Spleen (tissue), 11 donors: ENCODE data around the gene AP4B1. TPM values are rescaled to one million over a fixed set of nuclear protein-coding genes. Genes with fewer than 3 reads are reported as not detected.

Source experiments
- DNase-seq: peaks from one replicate; pipeline ENCODE4 v3.0.0-alpha.2; 2020
- H3K27ac ChIP-seq, 8 donors: fragments of 200-600 bp; sonication (generic) in 7 of 8; 1 replicate in 4 of 8; 2 replicates in 4 of 8; pipeline versions ENCODE4 v1.5.0 to v1.8.0; 2016 to 2021; ENCODE audit warnings: inconsistent platforms in 4 of 8, mild to moderate bottlenecking in 4 of 8, moderate library complexity in 1 of 8
- H3K27me3 ChIP-seq, 7 donors: fragments of 200-600 bp; sonication (generic) in 6 of 7; replicated peaks in 1 of 7; 1 replicate in 4 of 7; 2 replicates in 3 of 7; pipeline versions ENCODE4 v1.5.0 to v1.8.0; 2016 to 2021; ENCODE audit warnings: inconsistent platforms in 3 of 7, mild to moderate bottlenecking in 1 of 7
- H3K36me3 ChIP-seq, 6 donors: fragments of 200-600 bp; sonication (generic) in 5 of 6; 1 replicate in 4 of 6; 2 replicates in 2 of 6; pipeline versions ENCODE4 v1.5.0 to v1.8.0; 2016 to 2021; ENCODE audit warnings: inconsistent platforms in 2 of 6
- H3K4me1 ChIP-seq, 6 donors: fragments of 200-600 bp; sonication (generic) in 5 of 6; 1 replicate in 3 of 6; 2 replicates in 3 of 6; pipeline versions ENCODE4 v1.5.0 to v1.8.0; 2016 to 2021; ENCODE audit warnings: inconsistent platforms in 3 of 6
- H3K4me3 ChIP-seq, 8 donors: fragments of 200-600 bp; sonication (generic) in 7 of 8; 1 replicate in 4 of 8; 2 replicates in 4 of 8; pipeline versions ENCODE4 v1.5.0 to v1.8.0; 2016 to 2021; ENCODE audit warnings: inconsistent platforms in 4 of 8, mild to moderate bottlenecking in 4 of 8, moderate library complexity in 2 of 8
- H3K9me3 ChIP-seq, 8 donors: fragments of 200-600 bp; sonication (generic) in 7 of 8; 1 replicate in 4 of 8; 2 replicates in 4 of 8; pipeline versions ENCODE4 v1.5.0 to v1.8.0; 2016 to 2021; ENCODE audit warnings: inconsistent platforms in 4 of 8
- POLR2A ChIP-seq, 3 donors: fragments of 450-650 bp; IDR thresholded peaks; one replicate each; pipeline ENCODE4 v1.5.1; 2017; ENCODE audit warnings: antibody characterized with exemption in 3 of 3, mild to moderate bottlenecking in 1 of 3
- POLR2AphosphoS5 ChIP-seq, 3 donors: sonication (generic); formaldehyde crosslinking; IDR thresholded peaks; one replicate each; pipeline ENCODE4 v1.5.1; 2017; ENCODE audit warnings: antibody characterized with exemption in 3 of 3
- WGBS, 5 donors: extraction: QIAGEN DNeasy Blood & Tissue Kit in 3 of 5; methylation state at CpG; one replicate each; pipeline versions ENCODE4 v1.1.5 to v1.1.7; 2013 to 2018; 5-methylcytosine and 5-hydroxymethylcytosine counted together
- intact Hi-C: fragments of 100-400 bp; cut with DNase I; formaldehyde crosslinking; loops from one replicate; pipeline ENCODE4 v1.15.0; 2023; ENCODE audit warnings: low total_unique reads
- polyA plus RNA-seq, 3 donors: library from polyadenylated mRNA; stranded (reverse); fragments of 200-250 nt; gene quantifications; one replicate each; pipeline ENCODE4 v1.2.1, GENCODE V29; 2013
- total RNA-seq, 7 donors: library from RNA; depleted of rRNA in 3 of 7; stranded (reverse); fragments of >200 nt in 3 of 7; fragmentation: NEBNext Ultra II Directional in 4 of 7; extraction: Animal tissue kit (Norgen Biotek cat#: 25700) in 4 of 7; gene quantifications; one replicate each; pipeline versions ENCODE4 v1.1.0 to v1.2.1, GENCODE V29; 2016 to 2021
- TF ChIP-seq, protein P1 (sequence below), 11 experiments: fragments of 200-600 bp in 7 of 11; fragments of 450-650 bp in 4 of 11; sonication (generic) in 4 of 11; IDR thresholded peaks in 8 of 11; conservative IDR thresholded peaks in 3 of 11; 1 replicate in 7 of 11; 2 replicates in 4 of 11; pipeline versions ENCODE4 v1.4.0 to v1.8.0; 2016 to 2021; ENCODE audit warnings: antibody characterized with exemption in 11 of 11, inconsistent platforms in 4 of 11, mild to moderate bottlenecking in 1 of 11
- donor health status: healthy with polysubstance abuse.
- donor health status: DM: no; HTN: no; CAD: no; lungs with moderate emphysema.
- donor health status: DM: no; HTN: no; CAD: no.
- donor health status: Bipolar disorder and iron deficiency.
- donor health status: healthy.
- donor health status: DM: no; HTN: no; CAD: no.
- donor health status: DM: yes; HTN: yes; CAD: no.

AP4B1 gene
- total and polyA plus RNA-seq, 10 donors = 23.9 to 58.0 (median 32.3) TPM

DNA sequence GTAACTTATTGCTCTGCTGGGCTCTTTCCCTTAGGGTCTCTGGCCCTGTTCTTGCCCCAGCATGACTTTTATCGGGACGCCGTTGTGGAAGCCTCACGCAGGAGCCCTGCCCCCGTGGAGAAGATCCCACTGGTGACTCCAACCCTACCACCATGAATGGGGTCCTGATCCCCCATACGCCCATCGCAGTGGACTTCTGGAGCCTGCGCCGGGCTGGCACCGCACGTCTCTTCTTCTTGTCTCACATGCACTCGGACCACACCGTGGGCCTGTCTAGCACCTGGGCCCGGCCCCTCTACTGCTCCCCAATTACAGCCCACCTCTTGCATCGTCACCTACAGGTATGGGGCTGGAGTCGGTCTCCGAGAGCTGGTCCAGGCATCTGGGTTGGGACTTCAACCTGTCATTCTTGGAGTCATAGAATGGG, 849 bp upstream of the AP4B1 start:
- WGBS, 5 donors = 0 to 1% (median 1%) methylated on average over 17 of the region's 17 CpGs
- no peaks in the 10 kb centered on the region for H3K27me3 ChIP-seq
- no peak for TF ChIP-seq POLR2A (IDR thresholded peaks at IDR 0.05)
- TF ChIP-seq, protein P1, sequence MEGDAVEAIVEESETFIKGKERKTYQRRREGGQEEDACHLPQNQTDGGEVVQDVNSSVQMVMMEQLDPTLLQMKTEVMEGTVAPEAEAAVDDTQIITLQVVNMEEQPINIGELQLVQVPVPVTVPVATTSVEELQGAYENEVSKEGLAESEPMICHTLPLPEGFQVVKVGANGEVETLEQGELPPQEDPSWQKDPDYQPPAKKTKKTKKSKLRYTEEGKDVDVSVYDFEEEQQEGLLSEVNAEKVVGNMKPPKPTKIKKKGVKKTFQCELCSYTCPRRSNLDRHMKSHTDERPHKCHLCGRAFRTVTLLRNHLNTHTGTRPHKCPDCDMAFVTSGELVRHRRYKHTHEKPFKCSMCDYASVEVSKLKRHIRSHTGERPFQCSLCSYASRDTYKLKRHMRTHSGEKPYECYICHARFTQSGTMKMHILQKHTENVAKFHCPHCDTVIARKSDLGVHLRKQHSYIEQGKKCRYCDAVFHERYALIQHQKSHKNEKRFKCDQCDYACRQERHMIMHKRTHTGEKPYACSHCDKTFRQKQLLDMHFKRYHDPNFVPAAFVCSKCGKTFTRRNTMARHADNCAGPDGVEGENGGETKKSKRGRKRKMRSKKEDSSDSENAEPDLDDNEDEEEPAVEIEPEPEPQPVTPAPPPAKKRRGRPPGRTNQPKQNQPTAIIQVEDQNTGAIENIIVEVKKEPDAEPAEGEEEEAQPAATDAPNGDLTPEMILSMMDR (IDR thresholded peaks at IDR 0.05 in 8 of 11, conservative IDR thresholded peaks at IDR 0.05 in 3 of 11) = peak in 1 of 11 experiments; percentile 8
- no peak for TF ChIP-seq POLR2AphosphoS5 (IDR thresholded peaks at IDR 0.05)
- peak; percentile 92 for DNase-seq
- H3K9me3 ChIP-seq = no peaks in the 10 kb centered on the region
- intact Hi-C loops = loop anchor here (10.0 kb wide), 1 partner anchor 71 kb away; no protein-coding TSS in a partner anchor
- H3K36me3 ChIP-seq = peaks cover 3 to 61% (median 23%) of the 10 kb centered on the region in 6 donors
- peak overlapping the region; percentile 64 to 90 (median 82) for H3K4me3 ChIP-seq
- peak overlapping the region; percentile 87 to 98 (median 92) for H3K27ac ChIP-seq
- peaks cover 12 to 80% (median 49%) of the 10 kb centered on the region in 6 donors for H3K4me1 ChIP-seq

DNA sequence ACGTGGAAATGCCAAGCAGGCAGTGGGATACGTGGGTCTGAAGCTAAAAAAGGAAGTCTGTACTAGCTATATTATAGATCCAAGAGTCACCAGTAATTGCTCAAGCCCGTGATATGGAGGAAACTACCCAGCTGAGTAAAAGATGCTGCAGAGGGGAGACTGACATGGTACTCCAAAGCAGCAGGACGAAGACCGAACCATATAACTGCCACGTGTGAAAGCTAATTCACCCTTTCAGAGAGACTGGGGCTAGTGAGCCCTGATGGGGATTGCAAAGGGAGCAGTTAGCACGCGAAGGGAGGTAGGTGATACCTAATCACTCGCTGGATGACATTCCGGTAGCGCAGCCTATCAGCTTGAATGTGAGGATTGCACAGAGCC, 316 bp downstream of the AP4B1 start:
- WGBS, 5 donors = 0 to 2% (median 0%) methylated on average over 11 of the region's 11 CpGs
- peaks cover 3 to 61% (median 28%) of the 10 kb centered on the region in 6 donors for H3K36me3 ChIP-seq
- DNase-seq = no peak
- peak overlapping the region; percentile 64 to 90 (median 74) for H3K4me3 ChIP-seq
- TF ChIP-seq, protein P1 (IDR thresholded peaks at IDR 0.05 in 8 of 11, conservative IDR thresholded peaks at IDR 0.05 in 3 of 11) = no peak
- no peak for TF ChIP-seq POLR2A (IDR thresholded peaks at IDR 0.05)
- no peak for TF ChIP-seq POLR2AphosphoS5 (IDR thresholded peaks at IDR 0.05)
- H3K27me3 ChIP-seq = no peaks in the 10 kb centered on the region
- H3K4me1 ChIP-seq = peaks cover 12 to 92% (median 49%) of the 10 kb centered on the region in 6 donors
- peak overlapping the region; percentile 87 to 98 (median 92) for H3K27ac ChIP-seq
- intact Hi-C loops = loop anchor here (10.0 kb wide), 1 partner anchor 69 kb away; no protein-coding TSS in a partner anchor
- H3K9me3 ChIP-seq = no peaks in the 10 kb centered on the region

DNA sequence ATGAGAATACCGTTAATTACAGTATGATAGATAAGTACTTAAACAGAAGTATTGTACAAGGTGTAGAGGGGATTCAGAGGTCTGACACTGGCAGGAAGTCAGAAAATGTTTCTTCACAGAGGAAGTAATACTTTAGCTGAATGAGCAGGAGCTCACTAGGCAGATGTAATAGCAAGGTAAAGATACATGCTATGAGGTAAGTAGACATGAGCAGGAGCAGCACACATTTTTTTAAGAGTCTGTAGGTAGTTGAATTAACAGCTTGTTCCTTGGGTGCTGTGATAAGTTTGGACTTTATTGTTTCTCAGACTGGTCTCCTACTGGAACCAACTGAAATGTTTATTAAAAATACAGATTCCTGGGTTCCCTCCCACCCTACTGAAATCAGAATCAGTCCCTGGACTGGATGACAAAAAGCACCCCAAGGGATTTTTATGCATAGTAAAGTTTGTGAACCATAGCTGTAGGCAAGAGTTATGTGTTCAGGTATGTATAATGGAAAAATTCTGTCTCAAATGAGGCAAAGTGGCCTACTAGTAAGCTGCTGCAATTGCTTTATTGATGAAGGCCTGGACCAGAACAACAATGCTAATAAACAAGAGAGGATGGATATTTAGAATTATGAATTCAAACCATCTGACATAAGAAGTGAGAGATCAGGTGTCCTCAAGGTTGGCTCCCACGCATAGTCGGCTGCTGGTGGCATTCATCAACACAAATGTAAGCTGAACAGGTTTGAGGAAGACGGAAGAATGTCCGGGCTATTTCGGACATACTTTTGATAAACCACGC, 902 bp downstream of the AP4B1 start:
- H3K9me3 ChIP-seq = no peaks in the 10 kb centered on the region
- H3K27me3 ChIP-seq = no peaks in the 10 kb centered on the region
- peak overlapping the region; percentile 64 to 90 (median 74) for H3K4me3 ChIP-seq
- no peak for DNase-seq
- WGBS, 5 donors = 7 to 15% (median 8%) methylated on average over 7 of the region's 7 CpGs
- TF ChIP-seq POLR2AphosphoS5 (IDR thresholded peaks at IDR 0.05) (no peak), POLR2A (IDR thresholded peaks at IDR 0.05) (no peak)
- TF ChIP-seq, protein P1 (IDR thresholded peaks at IDR 0.05 in 8 of 11, conservative IDR thresholded peaks at IDR 0.05 in 3 of 11) = no peak
- peaks cover 12 to 92% (median 55%) of the 10 kb centered on the region in 6 donors for H3K4me1 ChIP-seq
- peak overlapping the region; percentile 87 to 98 (median 92) for H3K27ac ChIP-seq
- intact Hi-C loops = loop anchor here (10.0 kb wide), 1 partner anchor 69 kb away; no protein-coding TSS in a partner anchor
- peaks cover 1 to 61% (median 30%) of the 10 kb centered on the region in 6 donors for H3K36me3 ChIP-seq

- TF ChIP-seq POLR2AphosphoS5 (IDR thresholded peaks at IDR 0.05) = no peak
- no peak for TF ChIP-seq POLR2A (IDR thresholded peaks at IDR 0.05)
- TF ChIP-seq, protein P1 (IDR thresholded peaks at IDR 0.05 in 8 of 11, conservative IDR thresholded peaks at IDR 0.05 in 3 of 11) = no peak
- 29 to 68% (median 37%) methylated on average over 3 of the region's 3 CpGs for WGBS, 5 donors
- peak overlapping the region in 1 of 8 donors; percentile 4 for H3K4me3 ChIP-seq
- no peaks in the 10 kb centered on the region for H3K9me3 ChIP-seq
- peaks cover 0 to 66% (median 46%) of the 10 kb centered on the region in 6 donors for H3K36me3 ChIP-seq
- H3K4me1 ChIP-seq = peaks cover 10 to 92% (median 55%) of the 10 kb centered on the region in 6 donors
- H3K27ac ChIP-seq = peak overlapping the region in 4 of 8 donors; percentile 15 to 96 (median 74)
- intact Hi-C loops = loop anchor here (10.0 kb wide), 1 partner anchor 66 kb away; no protein-coding TSS in a partner anchor
- no peak for DNase-seq
- no peaks in the 10 kb centered on the region for H3K27me3 ChIP-seq
These were observed 3.4 kb downstream of the AP4B1 start for GRCh38 chr1:113901191-113901590.
